ENCODE results near the gene TRIM74.
"Not testable (repeated sequence)": the region's sequence is repeated elsewhere in the genome, so short reads cannot be mapped to it uniquely, and the experiment has no call there.

The TRIM74 gene

DNA sequence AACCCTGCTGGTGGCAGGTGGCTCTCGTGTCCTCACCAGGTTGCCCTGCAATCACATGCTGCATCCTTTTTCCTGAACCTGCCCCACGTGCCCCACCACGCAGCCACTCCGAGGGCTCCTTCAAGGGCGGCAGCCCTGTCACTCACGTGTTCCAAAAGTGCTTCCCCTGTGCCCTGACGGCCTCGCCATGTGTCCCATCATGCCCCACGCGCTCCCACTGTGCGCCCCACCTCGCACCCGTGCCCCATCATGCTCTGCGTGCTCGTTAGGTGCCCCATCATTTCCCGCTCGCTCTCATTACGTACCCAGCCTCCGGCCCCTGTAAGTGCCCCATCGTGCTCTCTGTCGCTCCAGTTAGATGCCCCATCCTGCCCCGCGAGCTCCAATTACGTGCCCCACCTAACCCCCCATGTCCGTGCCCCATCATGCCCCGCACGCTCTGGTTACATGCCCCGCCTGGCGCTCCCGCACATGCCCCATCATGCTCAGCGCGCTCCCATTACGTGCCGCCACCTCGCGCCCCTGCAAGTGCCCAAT is at the start of gene TRIM74:
Gene TRIM74 (minus strand): TSS at position 487 of the 537 bp plus-strand sequence. CDS start 3,309 bp downstream, outside the sequence.
- H3K4me2 ChIP-seq, H4K20me1 ChIP-seq: not testable (repeated sequence)

GRCh38 chr7:73006491-73006890 is 37.2 kb upstream of the TRIM74 start:
- peak overlapping the region in 10 of 11 experiments; percentile 74 to 92 (median 84); a peak in 19 of 22 replicates for H3K27ac ChIP-seq
- H3K9ac ChIP-seq, result peak overlapping the region; percentile 60 to 86 (median 84); a peak in 20 of 22 replicates
- not testable (repeated sequence) for H3K27me3 ChIP-seq; H4K20me1 ChIP-seq; H3K9me3 ChIP-seq (replicated peaks in 1 of 11); H3K36me3 ChIP-seq; H3K4me1 ChIP-seq
- H3K4me3 ChIP-seq, result peak overlapping the region; percentile 62 to 75 (median 69)
- peak overlapping the region; percentile 73 to 86 (median 78) for H3K4me2 ChIP-seq

More for the DNA sequence above, at the start of gene TRIM74:
- not testable (repeated sequence) for H3K9me3 ChIP-seq (replicated peaks in 1 of 11); H3K4me3 ChIP-seq; H3K27me3 ChIP-seq; H3K4me1 ChIP-seq; H3K27ac ChIP-seq; H3K36me3 ChIP-seq; H3K9ac ChIP-seq

- H3K4me1 ChIP-seq; H3K27me3 ChIP-seq; H4K20me1 ChIP-seq; H3K36me3 ChIP-seq; H3K9me3 ChIP-seq (replicated peaks in 1 of 11): not testable (repeated sequence)
- peak overlapping the region; percentile 62 to 75 (median 69) for H3K4me3 ChIP-seq
- H3K27ac ChIP-seq, result peak overlapping the region in 10 of 11 experiments; percentile 74 to 92 (median 88); a peak in 21 of 22 replicates
- peak overlapping the region; percentile 77 to 86 (median 84) for H3K9ac ChIP-seq
- H3K4me2 ChIP-seq, result peak overlapping the region in 10 of 11 experiments; percentile 37 to 86 (median 75); a peak in 14 of 22 replicates
Measured at GRCh38 chr7:73005693-73006447, 36.6 kb upstream of the TRIM74 start.

- Histone ChIP-seq H3K27ac (peak overlapping the region in 10 of 11 experiments; percentile 74 to 92 (median 88); a peak in 21 of 22 replicates), H3K4me2 (peak overlapping the region in 2 of 11 experiments; percentile 18 to 31; a peak in 2 of 22 replicates)
Measured at GRCh38 chr7:73005356-73005692, 36.1 kb upstream of the TRIM74 start.

DNA sequence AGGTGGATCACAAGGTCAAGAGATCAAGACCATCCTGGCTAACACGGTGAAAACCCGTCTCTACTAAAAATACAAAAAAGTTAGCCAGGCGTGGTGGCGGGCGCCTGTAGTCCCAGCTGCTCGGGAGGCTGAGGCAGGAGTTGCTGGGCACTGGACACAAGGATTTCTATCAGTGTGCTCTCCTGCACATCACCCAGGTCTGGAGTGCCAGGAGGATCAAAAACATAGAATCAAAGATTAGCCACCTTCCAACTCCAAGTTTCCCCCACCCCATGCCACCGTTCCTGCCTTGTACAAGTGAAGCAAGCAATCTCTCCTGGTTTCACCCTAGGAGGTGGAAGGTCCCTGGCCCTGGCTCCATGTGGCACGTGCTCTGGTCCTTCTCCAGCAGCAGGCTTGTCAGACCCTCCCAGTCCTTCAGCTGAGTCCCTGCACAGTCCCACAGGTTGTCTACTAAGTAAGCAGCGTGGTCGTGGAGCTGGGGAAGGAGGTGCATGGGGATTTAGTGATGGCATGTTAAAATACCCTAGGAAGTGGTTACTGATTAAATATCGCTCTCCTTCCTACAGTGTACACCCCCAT is 28.7 kb upstream of the TRIM74 start:
- H3K4me3 ChIP-seq; H3K27me3 ChIP-seq; H3K27ac ChIP-seq; H3K9me3 ChIP-seq (replicated peaks in 1 of 11); H3K4me1 ChIP-seq; H3K36me3 ChIP-seq; H4K20me1 ChIP-seq; H3K4me2 ChIP-seq; H3K9ac ChIP-seq: not testable (repeated sequence)

More at GRCh38 chr7:73005356-73005692, 36.1 kb upstream of the TRIM74 start:
- H3K9ac ChIP-seq, result peak overlapping the region; percentile 77 to 86 (median 84)
- H4K20me1 ChIP-seq; H3K36me3 ChIP-seq; H3K4me1 ChIP-seq; H3K27me3 ChIP-seq; H3K9me3 ChIP-seq (replicated peaks in 1 of 11): not testable (repeated sequence)
- peak overlapping the region; percentile 62 to 75 (median 69) for H3K4me3 ChIP-seq

GRCh38 chr7:72997447-72997846 is 28.2 kb upstream of the TRIM74 start:
- not testable (repeated sequence) for H3K9me3 ChIP-seq (replicated peaks in 1 of 11)

DNA sequence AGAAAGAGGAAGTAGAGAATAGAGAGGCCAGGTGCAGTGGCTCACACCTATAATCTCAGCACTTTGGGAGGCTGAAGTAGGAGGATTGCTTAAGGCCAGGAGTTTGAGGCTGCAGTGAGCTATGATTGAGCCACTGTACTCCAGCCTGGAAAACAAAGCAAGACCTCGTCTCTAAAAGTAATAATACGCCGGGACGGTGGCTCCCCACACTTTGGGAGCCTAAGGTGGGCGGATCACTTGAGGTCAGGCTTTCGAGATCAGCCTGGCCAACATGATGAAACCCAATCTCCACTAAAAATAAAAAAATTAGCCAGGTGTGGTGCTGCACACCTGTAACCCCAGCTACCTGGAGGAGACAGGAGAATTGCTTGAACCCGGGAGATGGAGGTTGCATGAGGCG is 26.2 kb upstream of the TRIM74 start:
- not testable (repeated sequence) for H3K27ac ChIP-seq; H3K36me3 ChIP-seq; H3K4me1 ChIP-seq; H3K27me3 ChIP-seq; H3K9ac ChIP-seq; H3K9me3 ChIP-seq (replicated peaks in 1 of 11); H4K20me1 ChIP-seq; H3K4me2 ChIP-seq; H3K4me3 ChIP-seq

More at GRCh38 chr7:72997447-72997846, 28.2 kb upstream of the TRIM74 start:
- not testable (repeated sequence) for H4K20me1 ChIP-seq, H3K9ac ChIP-seq, H3K4me1 ChIP-seq, H3K36me3 ChIP-seq, H3K27me3 ChIP-seq, H3K27ac ChIP-seq, H3K4me3 ChIP-seq, H3K4me2 ChIP-seq

DNA sequence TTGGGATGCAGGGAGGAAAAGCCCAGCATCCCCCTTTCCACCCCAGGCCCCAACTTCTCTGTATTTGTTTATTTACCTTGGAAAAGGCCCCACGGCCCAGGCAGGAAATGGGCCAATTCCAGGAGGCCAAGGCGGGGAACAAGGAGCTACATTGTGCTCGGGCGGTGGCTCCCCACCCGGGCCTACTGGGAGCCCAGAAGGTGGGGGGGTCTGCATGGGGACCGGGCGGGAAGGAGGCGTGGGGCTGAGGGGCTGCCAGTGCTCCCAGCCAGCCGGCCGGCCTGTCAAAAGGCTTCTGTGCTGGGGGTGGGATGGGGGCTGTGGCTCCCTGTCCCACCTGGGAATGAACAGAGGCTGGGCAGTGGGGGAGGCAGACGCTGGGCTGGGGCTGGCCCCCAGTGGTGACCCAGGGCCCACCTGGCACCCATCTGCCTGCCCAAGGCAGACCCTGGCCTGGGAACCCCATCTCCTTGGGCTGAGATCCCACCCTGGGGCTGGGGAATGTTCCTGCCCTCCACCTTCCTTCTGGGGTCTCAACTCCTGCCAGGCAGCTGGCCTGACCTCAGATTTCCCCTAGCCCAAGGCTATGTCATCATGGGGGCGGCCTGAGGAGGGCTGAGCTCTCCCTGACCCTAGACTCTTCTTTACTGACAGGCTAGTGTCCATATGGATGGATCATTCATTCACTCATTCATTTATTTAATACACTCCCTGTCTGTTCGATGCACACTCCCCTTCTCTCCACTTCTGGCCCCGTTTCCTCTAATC is 21.1 kb upstream of the TRIM74 start:
- H3K4me3 ChIP-seq; H3K4me1 ChIP-seq; H3K36me3 ChIP-seq; H3K9me3 ChIP-seq (replicated peaks in 1 of 11); H3K27ac ChIP-seq; H3K9ac ChIP-seq; H4K20me1 ChIP-seq; H3K4me2 ChIP-seq; H3K27me3 ChIP-seq: not testable (repeated sequence)

GRCh38 chr7:72982084-72982483 is 12.8 kb upstream of the TRIM74 start:
- H3K9me3 ChIP-seq (replicated peaks in 1 of 11); H3K4me3 ChIP-seq; H3K4me2 ChIP-seq; H3K9ac ChIP-seq; H4K20me1 ChIP-seq; H3K4me1 ChIP-seq; H3K27ac ChIP-seq; H3K27me3 ChIP-seq; H3K36me3 ChIP-seq: not testable (repeated sequence)

DNA sequence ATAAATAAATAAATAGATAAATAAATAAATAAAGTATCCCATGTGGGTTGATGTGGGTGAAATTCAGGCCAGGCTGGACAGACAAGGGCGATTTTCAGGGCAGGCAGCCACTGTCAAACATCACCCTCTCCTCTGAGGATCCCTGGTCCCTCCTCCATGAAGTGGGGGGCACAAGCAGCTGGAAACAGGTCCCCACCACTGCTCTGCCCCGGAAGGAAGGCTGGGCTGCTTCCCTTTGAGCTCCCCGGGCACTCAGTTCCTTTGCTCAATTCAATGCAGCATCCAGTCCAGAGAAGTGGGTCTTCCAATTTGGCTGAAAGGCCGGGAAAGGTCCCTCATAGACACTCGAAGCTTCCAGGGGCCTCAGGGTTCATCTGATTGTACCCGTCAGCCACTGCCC is 11.1 kb upstream of the TRIM74 start:
- H3K9me3 ChIP-seq (replicated peaks in 1 of 11); H3K27ac ChIP-seq; H3K27me3 ChIP-seq; H3K4me2 ChIP-seq; H4K20me1 ChIP-seq; H3K9ac ChIP-seq; H3K36me3 ChIP-seq; H3K4me3 ChIP-seq: not testable (repeated sequence)
- peaks cover 0 to 11% (median 0%) of the 10 kb centered on the region in 10 experiments; a peak in 6 of 20 replicates for H3K4me1 ChIP-seq

DNA sequence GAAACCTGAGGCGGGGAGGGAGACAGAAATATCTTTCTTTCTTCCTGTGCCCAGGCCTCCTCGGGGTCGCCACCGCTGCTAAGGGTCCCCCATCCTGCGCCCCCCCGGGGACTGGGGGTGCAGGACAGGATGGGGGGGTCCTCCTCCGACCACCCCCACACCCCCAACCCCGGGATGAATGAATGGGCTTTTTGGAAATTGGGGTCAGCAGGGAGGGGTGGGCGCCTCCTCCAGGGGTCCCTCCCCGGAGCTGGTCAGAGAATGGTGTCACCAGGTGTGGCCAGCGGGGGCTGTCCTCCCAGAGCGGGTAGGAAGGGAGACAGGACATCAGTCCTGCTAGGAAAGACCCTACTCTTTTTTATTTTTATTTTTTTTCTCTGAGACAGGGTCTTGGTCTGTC is 7.2 kb upstream of the TRIM74 start:
- H3K27me3 ChIP-seq; H3K9ac ChIP-seq; H3K4me3 ChIP-seq; H3K36me3 ChIP-seq; H3K4me1 ChIP-seq; H3K9me3 ChIP-seq (replicated peaks in 1 of 11); H3K4me2 ChIP-seq; H4K20me1 ChIP-seq: not testable (repeated sequence)
- H3K27ac ChIP-seq, result peak overlapping the region in 1 of 11 experiments; percentile 44; a peak in 3 of 22 replicates

DNA sequence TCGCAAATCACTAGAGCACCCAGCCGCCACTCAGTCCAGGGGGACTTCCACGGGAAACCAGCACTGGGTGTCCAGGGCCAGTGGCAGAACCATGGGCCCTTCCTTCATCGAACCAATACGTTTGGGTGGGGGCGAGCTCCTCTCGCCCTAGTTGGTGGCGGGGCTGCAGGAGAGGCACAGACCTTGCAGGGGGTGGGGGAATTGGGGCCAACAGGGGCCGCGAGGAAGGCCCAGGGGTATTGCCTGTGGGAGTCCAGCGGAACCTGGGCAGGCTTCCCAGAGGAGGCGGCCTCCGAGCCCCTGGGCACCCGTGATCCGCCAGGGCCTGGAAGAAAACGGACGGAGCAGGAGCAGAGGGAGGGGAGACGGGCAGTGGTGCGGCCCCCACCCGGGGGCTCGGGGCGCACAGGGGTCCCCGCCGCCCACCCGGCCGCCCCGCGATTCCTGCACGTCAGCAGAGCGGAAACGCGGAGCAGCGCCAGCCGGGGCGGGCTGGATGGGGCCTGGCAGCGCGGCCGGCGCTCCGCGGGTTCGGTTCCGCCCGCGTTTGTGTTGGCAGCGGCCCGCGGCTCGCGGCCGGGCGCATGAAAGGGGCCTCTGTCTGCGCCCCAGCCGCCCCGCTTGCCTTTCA is 6.5 kb upstream of the TRIM74 start:
- H3K9ac ChIP-seq; H3K9me3 ChIP-seq (replicated peaks in 1 of 11); H4K20me1 ChIP-seq; H3K4me3 ChIP-seq; H3K4me1 ChIP-seq; H3K27me3 ChIP-seq; H3K36me3 ChIP-seq: not testable (repeated sequence)
- Histone ChIP-seq H3K4me2 (peak overlapping the region in 1 of 11 experiments; percentile 20; a peak in 1 of 22 replicates), H3K27ac (peak overlapping the region in 6 of 11 experiments; percentile 19 to 63 (median 36); a peak in 8 of 22 replicates)

- H3K36me3 ChIP-seq; H3K9me3 ChIP-seq (replicated peaks in 1 of 11); H3K4me2 ChIP-seq; H3K27me3 ChIP-seq; H4K20me1 ChIP-seq; H3K27ac ChIP-seq; H3K4me3 ChIP-seq; H3K4me1 ChIP-seq; H3K9ac ChIP-seq: not testable (repeated sequence)
Measured at GRCh38 chr7:72974781-72975180, 5.5 kb upstream of the TRIM74 start.

Measured in BLaER1 treated with 17β-estradiol and CSF1 and Interleukin-3, amounts not matched to agents 10 nM and 100 nM (cell line).